ACC112 (cell line): ENCODE results near the gene SPATA16.
"Not testable (repeated sequence)": the region's sequence is repeated elsewhere in the genome, so short reads cannot be mapped to it uniquely, and the experiment has no call there.

Experiments used
- H2AFZ ChIP-seq: fragments of 200-600 bp; sonication (generic); one replicate; pipeline ENCODE4 v1.6.0; 2017; ENCODE audit warnings: antibody characterized with exemption, low read length; ENCODE audit not compliant: unreplicated experiment
- H3K27ac ChIP-seq: fragments of 200-600 bp; sonication (generic); 2 replicates; pipeline ENCODE4 v1.5.1; 2014; ENCODE audit warnings: low read depth, mild to moderate bottlenecking, antibody characterized with exemption, low read length, moderate library complexity
- H3K27me3 ChIP-seq: fragments of 200-600 bp; sonication (generic); 2 replicates; pipeline ENCODE4 v1.6.1; 2014; ENCODE audit warnings: mild to moderate bottlenecking, antibody characterized with exemption, low read length, moderate library complexity, mixed read lengths; ENCODE audit not compliant: insufficient read depth
- H3K36me3 ChIP-seq: fragments of 200-600 bp; sonication (generic); 2 replicates; pipeline ENCODE4 v1.6.1; 2016; ENCODE audit warnings: mild to moderate bottlenecking, antibody characterized with exemption, low read length, moderate library complexity, mixed read lengths; ENCODE audit not compliant: insufficient read depth
- H3K4me1 ChIP-seq: fragments of 200-600 bp; sonication (generic); one replicate; pipeline ENCODE4 v1.6.1; 2016; ENCODE audit warnings: low read length, mixed read lengths; ENCODE audit not compliant: insufficient read depth, unreplicated experiment, control insufficient read depth
- H3K4me3 ChIP-seq: fragments of 200-600 bp; sonication (generic); 2 replicates; pipeline ENCODE4 v1.5.1; 2014; ENCODE audit warnings: mild to moderate bottlenecking, low read depth, low read length
- H3K79me2 ChIP-seq: fragments of 200-600 bp; sonication (generic); one replicate; pipeline ENCODE4 v1.6.0; 2016; ENCODE audit warnings: low read length; ENCODE audit not compliant: control insufficient read depth, unreplicated experiment, insufficient read depth

SPATA16 gene

GRCh38 chr3:172982736-172983364 lies 158.2 kb downstream of the SPATA16 start:
- Histone ChIP-seq H3K4me1 (peaks cover 6% of the 10 kb centered on the region), H3K27me3 (peaks cover 7% of the 10 kb centered on the region; the same call in 1 of the 2 replicates), H3K36me3 (no peaks in the 10 kb centered on the region), H2AFZ (peak overlapping the region; percentile 2), H3K4me3 (no peak overlapping the region), H3K27ac (no peak overlapping the region), H3K79me2 (no peaks in the 10 kb centered on the region)

DNA sequence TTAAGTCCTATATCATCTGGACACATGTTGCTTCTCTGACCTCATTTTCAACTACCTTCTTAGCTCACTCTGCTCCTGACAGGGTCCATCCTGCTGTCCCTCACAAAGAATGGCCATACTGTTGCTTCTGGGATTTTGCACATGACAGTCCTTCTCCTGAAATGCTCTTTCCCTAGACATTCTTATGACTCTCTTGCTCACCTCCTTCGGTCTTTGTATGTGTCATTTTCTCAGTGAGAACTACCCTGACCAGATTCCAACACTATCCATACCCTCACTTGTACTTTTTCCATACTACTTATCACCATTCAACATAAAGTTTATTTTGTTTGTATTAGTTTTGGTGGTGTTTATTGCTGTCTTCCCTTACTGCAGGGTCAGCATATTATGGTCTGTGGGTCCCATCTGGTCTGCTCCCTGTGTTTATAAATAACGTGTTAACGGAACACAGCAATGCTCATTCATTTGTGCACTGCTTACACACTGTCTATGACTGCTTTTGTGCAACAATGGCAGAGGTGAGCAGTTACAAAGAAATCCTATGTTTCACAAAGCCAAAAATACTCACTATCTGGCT lies 159.5 kb downstream of the SPATA16 start:
- Histone ChIP-seq H3K79me2 (no peaks in the 10 kb centered on the region), H2AFZ (no peak overlapping the region)

GRCh38 chr3:172980849-172981248 lies 160.2 kb downstream of the SPATA16 start:
- H3K79me2 ChIP-seq = no peaks in the 10 kb centered on the region
- H3K36me3 ChIP-seq = no peaks in the 10 kb centered on the region
- H3K4me1 ChIP-seq = peaks cover 6% of the 10 kb centered on the region
- H3K4me3 ChIP-seq = no peak overlapping the region
- H3K27me3 ChIP-seq = peaks cover 5% of the 10 kb centered on the region; the same call in 1 of the 2 replicates
- no peak overlapping the region for H3K27ac ChIP-seq
- H2AFZ ChIP-seq = peak overlapping the region; percentile 86

More for the DNA sequence above, 159.5 kb downstream of the SPATA16 start:
- Histone ChIP-seq H3K36me3 (no peaks in the 10 kb centered on the region), H3K27ac (no peak overlapping the region), H3K4me3 (no peak overlapping the region), H3K27me3 (peaks cover 7% of the 10 kb centered on the region; the same call in 1 of the 2 replicates), H3K4me1 (peaks cover 6% of the 10 kb centered on the region)

DNA sequence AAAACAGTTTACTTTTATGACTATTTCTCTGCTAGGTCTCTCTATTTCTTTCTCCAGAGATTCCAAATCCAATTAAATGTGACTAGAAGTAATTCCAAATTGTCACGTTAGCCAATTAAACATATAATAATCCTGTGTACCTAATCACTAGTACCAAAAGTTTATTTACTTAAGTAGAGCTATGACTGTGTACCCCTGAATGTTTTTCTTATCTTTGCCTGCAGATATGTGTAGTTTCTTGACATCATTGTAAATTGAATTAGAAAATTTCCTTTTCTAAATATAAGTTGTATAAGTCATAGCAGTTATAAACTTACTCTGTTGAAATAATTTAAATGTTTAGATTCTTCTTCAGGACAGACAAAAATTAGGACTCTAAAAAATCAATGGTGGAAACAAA lies 163.3 kb downstream of the SPATA16 start:
- Histone ChIP-seq H2AFZ (no peak overlapping the region), H3K27ac (no peak overlapping the region), H3K4me1 (peaks cover 6% of the 10 kb centered on the region), H3K79me2 (no peaks in the 10 kb centered on the region), H3K4me3 (no peak overlapping the region), H3K36me3 (no peaks in the 10 kb centered on the region), H3K27me3 (0 out of 2 replicates have a peak, but pooled peaks cover 5% of the 10 kb centered on the region)

DNA sequence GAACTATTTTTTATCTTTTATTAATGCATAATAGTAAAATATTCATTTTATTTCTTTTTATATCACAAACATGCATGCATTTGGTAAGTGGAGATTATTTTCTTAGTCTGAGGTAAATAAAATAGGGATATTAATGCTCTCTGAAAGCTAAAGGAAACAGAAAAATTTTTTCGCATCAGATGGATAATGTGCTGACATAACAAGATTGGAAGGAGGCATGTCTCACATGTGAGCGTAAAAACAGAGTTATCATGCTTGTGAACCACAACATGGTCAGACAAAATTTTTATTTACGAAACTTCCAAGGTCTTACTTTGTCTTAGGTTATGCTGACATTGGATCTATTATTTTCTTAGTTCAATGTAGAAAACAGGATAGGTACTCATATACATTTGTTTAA lies 166.1 kb downstream of the SPATA16 start:
- Histone ChIP-seq H3K4me3 (no peak overlapping the region), H3K36me3 (no peaks in the 10 kb centered on the region), H3K27me3 (0 out of 2 replicates have a peak, but pooled peaks cover 5% of the 10 kb centered on the region), H3K4me1 (no peaks in the 10 kb centered on the region), H2AFZ (no peak overlapping the region), H3K27ac (no peak overlapping the region), H3K79me2 (no peaks in the 10 kb centered on the region)

DNA sequence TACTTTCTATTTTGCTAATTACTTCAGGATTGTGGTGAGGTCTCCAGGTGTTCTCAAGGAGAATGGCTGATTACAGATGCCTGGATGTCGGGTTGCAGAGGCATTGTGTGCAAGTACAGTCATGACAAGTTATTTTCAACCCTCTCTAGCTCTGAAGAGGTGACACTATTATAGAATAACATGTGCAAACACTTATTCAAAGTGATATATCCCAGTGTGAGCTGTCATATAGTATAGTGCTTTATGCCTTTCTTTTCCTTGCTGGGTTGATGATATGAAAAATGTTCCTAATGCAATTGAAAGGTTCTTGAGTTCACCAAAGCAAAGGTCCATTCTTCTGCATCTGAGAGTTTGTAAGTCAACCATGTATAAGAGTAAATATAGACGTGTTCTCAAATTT lies 167.2 kb downstream of the SPATA16 start:
- Histone ChIP-seq H3K36me3 (no peaks in the 10 kb centered on the region), H3K27me3 (0 out of 2 replicates have a peak, but pooled peaks cover 5% of the 10 kb centered on the region), H3K4me1 (no peaks in the 10 kb centered on the region), H3K79me2 (no peaks in the 10 kb centered on the region), H2AFZ (no peak overlapping the region), H3K4me3 (no peak overlapping the region), H3K27ac (no peak overlapping the region)

DNA sequence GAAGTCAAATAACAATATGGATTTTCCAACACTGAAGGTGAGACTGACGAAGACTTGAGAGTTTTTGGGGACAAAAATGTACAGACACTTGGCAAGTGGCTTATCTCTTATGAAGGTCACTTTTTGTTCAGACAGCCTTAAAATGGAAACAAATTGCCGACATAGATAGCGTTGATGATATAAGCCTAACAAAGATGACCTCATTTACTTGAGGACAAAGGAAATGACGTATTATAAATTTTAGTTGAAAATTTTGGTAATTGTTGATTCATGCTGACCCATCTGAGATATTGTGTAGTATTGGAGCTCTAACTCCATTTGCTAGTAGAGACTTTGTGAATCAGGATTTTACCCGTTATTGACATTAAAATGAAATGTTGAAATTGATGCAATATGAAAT lies 168.3 kb downstream of the SPATA16 start:
- Histone ChIP-seq H3K27ac (no peak overlapping the region), H3K79me2 (no peaks in the 10 kb centered on the region), H3K36me3 (no peaks in the 10 kb centered on the region), H3K27me3 (0 out of 2 replicates have a peak, but pooled peaks cover 5% of the 10 kb centered on the region), H3K4me1 (no peaks in the 10 kb centered on the region), H3K4me3 (no peak overlapping the region), H2AFZ (no peak overlapping the region)

- 0 out of 2 replicates have a peak, but pooled peaks cover 5% of the 10 kb centered on the region for H3K27me3 ChIP-seq
- H3K36me3 ChIP-seq = no peaks in the 10 kb centered on the region
- no peaks in the 10 kb centered on the region for H3K4me1 ChIP-seq
- H3K4me3 ChIP-seq = no peak overlapping the region
- no peak overlapping the region for H2AFZ ChIP-seq
- no peak overlapping the region for H3K27ac ChIP-seq
- no peaks in the 10 kb centered on the region for H3K79me2 ChIP-seq
Measured at GRCh38 chr3:172972067-172972466, 169.0 kb downstream of the SPATA16 start.

DNA sequence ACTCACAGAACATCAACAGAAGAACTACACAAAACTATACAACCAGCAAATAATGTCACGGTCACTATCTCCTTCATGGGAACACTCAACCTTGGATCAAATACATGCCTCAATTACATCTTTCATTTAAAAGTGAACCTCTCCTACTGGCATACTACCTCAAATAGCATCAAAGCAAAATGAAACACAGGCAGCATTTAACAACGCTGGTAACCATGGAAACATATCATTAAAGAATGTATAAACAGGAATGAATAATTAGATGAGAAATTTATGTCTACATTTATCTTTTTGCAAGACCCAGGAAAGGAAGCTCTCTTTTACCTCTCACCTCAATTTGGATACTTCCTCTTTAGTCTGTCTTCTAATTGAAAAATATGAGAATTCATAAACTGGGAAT lies 172.4 kb downstream of the SPATA16 start:
- Histone ChIP-seq H3K4me3 (no peak overlapping the region), H3K27ac (no peak overlapping the region), H3K36me3 (no peaks in the 10 kb centered on the region), H3K27me3 (0 out of 2 replicates have a peak, but pooled peaks cover 5% of the 10 kb centered on the region), H3K4me1 (no peaks in the 10 kb centered on the region), H2AFZ (no peak overlapping the region), H3K79me2 (no peaks in the 10 kb centered on the region)

DNA sequence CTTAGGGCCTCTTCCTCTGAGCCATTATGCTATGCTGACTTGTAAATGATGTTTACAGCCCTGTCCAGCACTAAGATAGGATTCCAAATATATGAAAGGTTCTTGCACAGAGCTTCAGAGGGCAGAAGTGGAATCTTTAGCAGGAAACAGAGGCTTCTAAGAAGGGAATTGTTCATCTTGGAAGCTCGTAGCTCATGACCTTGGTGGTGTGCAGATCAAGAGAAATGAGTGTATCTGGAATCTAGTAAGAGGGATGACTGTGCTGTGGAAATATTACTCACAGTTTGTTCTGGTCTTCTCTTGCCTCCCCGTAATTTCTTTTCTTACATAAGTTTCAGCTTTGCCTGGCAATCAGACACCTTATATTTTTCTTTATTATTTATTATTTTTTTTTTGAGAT lies 175.8 kb downstream of the SPATA16 start:
- H2AFZ ChIP-seq = no peak overlapping the region
- H3K27me3 ChIP-seq = no peaks in the 10 kb centered on the region
- H3K4me3 ChIP-seq = no peak overlapping the region

GRCh38 chr3:172960626-172961182 lies 180.3 kb downstream of the SPATA16 start:
- H3K4me3 ChIP-seq, H3K27ac ChIP-seq, H3K36me3 ChIP-seq, H3K27me3 ChIP-seq, H3K4me1 ChIP-seq, H3K79me2 ChIP-seq: not testable (repeated sequence)
- peak overlapping the region; percentile 77 for H2AFZ ChIP-seq

More for the DNA sequence above, 175.8 kb downstream of the SPATA16 start:
- no peaks in the 10 kb centered on the region for H3K36me3 ChIP-seq
- no peaks in the 10 kb centered on the region for H3K79me2 ChIP-seq
- H3K27ac ChIP-seq = no peak overlapping the region
- H3K4me1 ChIP-seq = no peaks in the 10 kb centered on the region
